ENCODE data around the gene ARVCF.
A peak's percentile ranks its signal among the peaks of the same experiment; 100 is the strongest.

ARVCF gene

DNA sequence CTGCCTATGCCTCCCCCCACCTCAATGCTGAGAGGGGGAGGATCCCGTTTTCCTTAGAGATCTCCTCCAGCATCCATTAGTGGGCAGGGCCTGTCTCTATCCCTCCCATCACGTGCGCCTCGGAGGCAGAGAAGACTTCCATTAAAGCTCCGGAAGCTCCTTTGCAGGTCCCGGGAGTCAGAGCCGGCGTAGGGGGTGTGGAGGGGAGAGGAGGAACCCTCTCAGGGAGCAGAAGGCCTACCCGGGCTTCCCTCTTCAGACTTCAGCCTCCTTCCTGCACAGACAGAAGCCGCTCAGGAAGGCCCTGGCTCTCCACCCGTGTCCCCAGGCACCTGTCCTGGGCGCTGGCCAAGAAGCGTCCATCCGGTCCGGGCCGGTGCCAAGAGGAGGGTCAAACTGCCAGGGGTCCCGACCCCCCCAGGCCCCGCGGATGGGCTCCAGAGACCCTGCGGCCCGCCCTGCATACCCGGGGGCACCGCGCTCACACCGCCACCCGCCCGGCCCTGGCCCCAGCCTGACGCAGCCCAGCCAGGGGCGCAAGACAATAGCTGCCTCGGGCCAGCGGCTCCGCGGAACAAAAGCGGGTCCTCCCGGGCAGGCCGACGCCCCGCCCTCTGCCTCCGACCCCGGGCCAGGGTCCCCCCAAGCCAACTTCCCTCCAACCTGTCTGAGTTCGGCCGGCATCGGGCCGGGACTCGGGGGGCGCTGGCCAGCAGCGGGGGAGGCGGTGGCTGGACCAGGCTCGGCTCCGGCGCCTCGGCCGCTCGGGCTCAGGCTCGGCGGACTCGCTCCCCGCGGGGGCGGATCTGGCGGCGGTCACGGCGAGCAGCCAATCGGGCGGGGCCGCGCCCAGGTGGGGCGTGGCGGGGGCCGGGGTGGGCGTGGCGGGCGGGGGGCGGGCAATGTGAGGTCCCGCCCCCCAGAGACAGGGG, 29.9 kb downstream of the ARVCF start:
- peak; percentile 48 to 65 for DNase-seq (ENCODE audit: low read depth in 2 of 2)

DNA sequence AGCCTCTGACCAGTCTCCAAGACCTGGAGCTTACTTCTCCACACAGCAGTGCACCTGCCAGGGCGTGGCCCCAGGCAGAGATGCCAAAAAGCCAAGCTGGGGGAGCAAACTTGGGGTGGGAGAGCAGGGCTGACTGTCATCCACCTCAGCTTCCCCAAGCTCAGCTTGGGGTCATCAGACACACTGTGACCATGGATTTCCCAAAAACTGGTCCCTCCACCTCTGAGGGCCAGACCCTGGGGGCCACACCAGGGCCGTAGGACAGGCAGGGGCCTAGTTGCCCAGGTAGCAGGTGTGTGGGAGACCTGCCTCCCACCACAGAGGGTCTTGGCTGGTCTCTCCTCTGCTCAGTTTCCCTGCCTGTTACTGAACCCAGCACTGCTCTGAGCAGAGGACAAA, 30.6 kb downstream of the ARVCF start:
- no peak for DNase-seq (ENCODE audit: low read depth in 2 of 2)

- DNase-seq (ENCODE audit: low read depth in 2 of 2) = no peak
These were observed 31.5 kb downstream of the ARVCF start for GRCh38 chr22:19984851-19985811.

DNA sequence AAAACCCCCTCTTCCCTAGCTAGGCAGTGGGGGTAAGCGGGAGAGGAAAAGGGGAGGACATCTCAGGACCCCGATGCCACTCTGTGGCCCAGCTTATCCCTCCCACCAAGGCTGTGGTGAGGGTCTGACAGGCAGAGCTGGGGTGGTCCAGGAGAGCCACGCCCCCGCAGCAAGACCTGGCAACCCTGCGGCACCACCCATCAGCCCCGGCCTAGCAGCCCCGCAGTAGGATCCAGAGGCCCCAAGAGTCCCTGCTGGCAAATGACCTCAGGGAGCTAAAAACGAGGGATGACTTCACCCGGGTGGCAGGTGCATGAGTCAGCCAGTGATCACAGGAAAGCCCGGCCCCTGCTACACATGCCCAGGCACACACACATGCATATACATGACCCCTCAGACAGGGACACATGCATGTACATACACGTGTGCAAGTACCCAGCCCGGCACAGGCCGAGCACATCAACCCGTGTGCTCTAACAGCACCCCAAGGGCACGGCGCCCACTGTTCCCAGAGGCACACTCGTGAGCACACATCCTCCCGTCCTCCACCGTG, 32.3 kb downstream of the ARVCF start:
- DNase-seq (ENCODE audit: low read depth in 2 of 2) = no peak

GRCh38 chr22:19983741-19984140, 32.9 kb downstream of the ARVCF start:
- no peak for DNase-seq (ENCODE audit: low read depth in 2 of 2)

GRCh38 chr22:19982991-19983578, 33.5 kb downstream of the ARVCF start:
- DNase-seq (ENCODE audit: low read depth in 2 of 2) = no peak

DNA sequence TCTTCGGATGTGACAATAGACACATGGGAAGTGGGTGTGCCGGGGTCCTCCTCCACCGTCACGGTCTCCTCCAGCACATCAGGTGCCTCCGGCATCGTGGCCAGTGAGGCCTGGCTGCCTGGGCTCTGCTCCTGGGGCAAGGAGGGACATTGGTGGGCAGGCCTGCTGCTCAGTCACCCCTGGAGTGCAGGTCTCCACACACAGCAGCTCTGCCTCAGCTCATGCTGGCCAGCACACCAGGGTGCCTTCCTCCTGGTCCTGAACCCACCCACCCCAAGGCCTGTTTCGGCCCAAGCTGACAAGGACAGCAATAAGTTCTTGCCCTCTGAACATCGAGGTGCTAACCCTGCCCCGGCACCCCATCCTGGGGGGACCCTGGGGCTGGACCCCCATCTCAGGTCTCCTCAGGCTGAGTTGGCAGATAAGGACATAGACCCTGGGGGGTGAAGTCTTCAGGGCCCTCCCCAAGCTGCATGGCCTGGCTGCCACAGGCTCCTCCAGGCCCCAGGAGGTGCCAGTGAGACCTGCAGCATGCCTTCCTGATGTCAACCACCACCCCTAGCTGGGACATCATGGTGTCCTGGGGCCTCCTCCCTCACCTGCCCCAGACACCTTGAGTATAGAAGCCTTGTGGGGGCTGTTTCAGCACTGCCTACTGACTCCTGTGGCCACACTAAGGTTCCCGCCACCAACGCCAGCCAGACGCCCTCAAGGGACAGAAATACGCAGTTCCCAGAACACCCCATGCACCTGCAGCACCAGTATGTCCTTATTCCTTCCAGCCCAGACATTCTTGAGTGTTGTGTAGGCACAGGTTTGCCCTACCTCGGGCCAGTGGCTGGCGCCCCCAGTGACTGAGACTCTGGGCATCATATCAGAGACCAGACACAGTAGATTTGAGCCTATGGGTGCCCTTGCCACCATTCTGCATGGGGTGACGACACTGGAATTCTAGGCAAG, 34.4 kb downstream of the ARVCF start:
- DNase-seq (ENCODE audit: low read depth in 2 of 2) = no peak

- no peak for DNase-seq (ENCODE audit: low read depth in 2 of 2)
These were observed 35.3 kb downstream of the ARVCF start for GRCh38 chr22:19981171-19981960.

DNA sequence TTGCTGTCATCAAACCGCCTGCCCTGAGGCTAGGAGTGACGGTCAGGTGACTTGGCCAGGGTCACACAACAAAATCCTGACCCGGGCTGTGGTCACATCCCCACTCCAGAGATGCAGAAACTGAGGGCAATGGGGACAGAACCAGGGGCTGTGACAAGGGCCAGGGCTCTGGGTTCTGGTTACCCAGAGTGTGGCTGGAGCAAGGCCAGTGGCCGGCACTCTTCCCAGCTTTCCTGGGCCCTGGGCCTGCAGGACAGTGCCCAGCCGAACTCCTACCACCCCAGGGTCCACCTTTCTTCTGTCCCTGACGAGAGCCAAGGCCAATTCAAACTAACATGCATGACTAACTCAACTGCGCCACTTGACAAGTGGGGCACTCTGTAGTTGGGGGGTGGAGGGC, 35.9 kb downstream of the ARVCF start:
- DNase-seq (ENCODE audit: low read depth in 2 of 2) = no peak

- DNase-seq (ENCODE audit: low read depth in 2 of 2) = no peak
These were observed 36.7 kb downstream of the ARVCF start for GRCh38 chr22:19979712-19980493.

DNA sequence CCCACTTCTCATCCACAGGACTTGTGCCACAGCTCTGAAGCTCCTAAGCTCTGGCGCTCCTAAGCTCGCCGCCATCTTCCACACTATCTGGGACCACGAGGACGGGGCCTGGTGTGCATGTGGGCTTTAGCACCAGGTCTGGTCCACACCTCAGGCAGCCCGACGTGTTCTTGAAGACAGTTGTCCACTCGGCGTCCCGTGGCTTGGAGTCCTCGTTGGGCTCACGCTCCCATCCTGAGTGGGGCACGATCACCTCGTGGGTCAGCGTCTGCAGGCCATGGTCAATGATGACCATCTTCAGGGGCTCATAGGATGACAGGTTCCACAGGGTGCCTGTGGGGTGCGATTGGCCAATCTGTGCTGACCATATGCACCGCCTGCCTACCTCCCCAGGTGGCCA, 37.9 kb downstream of the ARVCF start:
- no peak for DNase-seq (ENCODE audit: low read depth in 2 of 2)

DNA sequence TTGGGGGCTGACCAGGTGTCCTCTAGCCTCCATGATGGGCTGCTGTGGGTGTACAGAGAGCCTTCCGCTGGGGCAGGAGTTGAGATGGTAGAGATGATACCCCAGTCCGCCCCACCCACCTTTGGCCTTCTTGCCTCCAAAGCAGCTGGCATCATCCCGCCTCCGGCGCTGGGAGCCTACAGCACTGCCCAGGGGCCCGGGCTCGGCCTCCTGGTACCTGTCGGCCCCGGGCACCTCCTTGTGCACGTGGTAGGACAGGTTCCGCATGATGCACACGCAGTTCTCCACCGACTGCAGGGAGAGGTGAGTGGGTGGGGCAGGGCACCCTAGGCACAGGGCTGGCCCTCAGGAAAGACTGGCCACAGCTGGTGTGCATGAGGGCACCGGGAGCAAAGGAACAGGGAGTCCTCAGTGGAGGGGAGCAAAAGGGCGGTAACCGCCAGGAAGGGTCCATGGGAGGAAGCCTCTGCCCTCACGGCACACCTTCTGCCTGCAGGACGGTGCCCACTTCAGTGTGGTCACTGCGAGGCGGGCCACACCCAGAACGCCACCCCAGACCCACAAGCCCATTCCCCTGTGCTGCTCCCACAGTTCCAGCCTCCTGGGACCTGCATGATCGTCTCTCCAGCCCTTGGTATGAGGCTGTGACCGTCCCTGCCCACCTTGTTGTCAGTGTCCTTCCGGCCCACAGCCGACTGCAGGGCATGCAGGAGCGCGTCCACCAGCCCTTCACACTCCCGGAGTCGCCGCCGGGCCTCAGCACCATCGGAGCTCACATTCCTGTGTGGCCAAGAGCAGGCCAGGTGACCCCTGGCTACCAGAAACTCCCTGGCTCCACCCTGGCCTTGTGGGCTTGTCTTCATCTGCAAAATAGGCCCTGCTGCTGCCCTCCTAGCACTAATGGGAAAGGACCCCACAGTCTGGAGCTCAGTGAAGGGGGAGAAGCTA, 39.1 kb downstream of the ARVCF start:
- no peak for DNase-seq (ENCODE audit: low read depth in 2 of 2)

GRCh38 chr22:19976671-19977070, 40.0 kb downstream of the ARVCF start:
- no peak for DNase-seq (ENCODE audit: low read depth in 2 of 2)

DNA sequence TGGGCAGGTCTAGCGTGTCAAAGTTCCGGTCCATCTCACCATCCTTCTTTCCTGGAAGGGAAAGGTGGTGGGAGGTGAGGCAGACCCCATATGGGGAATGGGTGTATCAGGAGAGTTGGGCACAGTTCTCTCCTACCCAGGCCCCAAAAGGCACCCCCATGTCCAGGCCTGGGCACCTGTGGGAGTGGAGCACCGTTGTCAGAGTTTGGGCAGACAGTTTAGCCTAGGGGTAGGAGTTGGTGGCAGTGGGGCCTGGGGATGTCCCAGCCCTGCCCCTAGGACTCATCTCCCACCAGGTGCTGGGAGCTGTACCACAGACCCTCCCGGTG, 41.0 kb downstream of the ARVCF start:
- no peak for DNase-seq (ENCODE audit: low read depth in 2 of 2)

GRCh38 chr22:19974935-19975706, 41.5 kb downstream of the ARVCF start:
- DNase-seq (ENCODE audit: low read depth in 2 of 2) = no peak

GRCh38 chr22:19974268-19974861, 42.3 kb downstream of the ARVCF start:
- no peak for DNase-seq (ENCODE audit: low read depth in 2 of 2)

Data from stimulated activated CD8-positive, alpha-beta memory T cell treated with anti-CD3 and anti-CD28 coated beads, Interleukin-2, amount 100 ng/mL, for 48 hours (primary cell).